GM21515 (cell line): ENCODE data around the gene DOCK4.

Source experiments
- ATAC-seq: cut with Tn5 transposase; IDR thresholded peaks from one replicate; pipeline ENCODE4 v1.9.1; 2021; ENCODE audit not compliant: unreplicated experiment

Gene DOCK4

DNA sequence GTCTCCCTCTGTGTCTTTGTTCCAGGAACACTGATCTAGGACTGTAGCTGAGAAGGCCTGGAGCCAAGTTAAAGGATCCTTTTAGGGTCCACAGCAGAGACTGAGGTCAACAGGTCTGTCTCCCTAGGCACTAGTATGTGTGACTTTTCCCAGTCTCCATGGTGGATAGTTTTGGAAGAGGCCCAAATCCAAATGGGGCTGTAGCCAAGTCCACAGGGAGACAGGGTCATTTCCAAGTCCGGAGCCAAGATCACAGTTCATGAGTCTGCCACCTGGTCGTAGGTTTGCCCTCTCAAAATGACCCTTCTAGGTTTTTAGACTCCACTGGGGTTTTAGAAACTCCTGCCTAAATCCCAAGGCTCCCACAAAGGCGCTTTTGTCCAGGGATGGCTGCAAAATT lies 17.1 kb upstream of the DOCK4 start:
- no peak for ATAC-seq

DNA sequence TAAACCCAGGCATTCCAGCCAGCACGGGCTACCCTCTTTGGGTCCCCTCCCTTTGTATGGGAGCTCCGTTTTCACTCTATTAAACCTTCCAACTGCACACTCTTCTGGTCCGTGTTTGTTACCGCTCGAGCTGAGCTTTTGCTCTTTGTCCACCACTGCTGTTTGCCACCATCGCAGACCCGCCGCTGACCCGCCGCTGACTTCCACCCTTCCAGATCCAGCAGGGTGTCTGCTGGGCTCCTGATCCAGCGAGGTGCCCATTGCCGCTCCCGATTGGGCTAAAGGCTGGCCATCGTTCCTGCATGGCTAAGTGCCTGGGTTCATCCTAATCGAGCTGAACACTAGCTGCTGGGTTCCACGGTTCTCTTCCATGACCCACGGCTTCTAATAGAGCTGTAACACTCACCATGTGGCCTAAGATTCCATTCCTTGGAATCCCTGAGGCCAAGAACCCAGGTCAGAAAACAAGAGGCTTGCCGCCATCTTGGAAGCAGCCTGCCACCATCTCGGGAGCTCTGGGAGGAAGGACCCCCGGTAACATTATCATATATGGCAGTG lies 14.8 kb upstream of the DOCK4 start:
- ATAC-seq, result no peak

DNA sequence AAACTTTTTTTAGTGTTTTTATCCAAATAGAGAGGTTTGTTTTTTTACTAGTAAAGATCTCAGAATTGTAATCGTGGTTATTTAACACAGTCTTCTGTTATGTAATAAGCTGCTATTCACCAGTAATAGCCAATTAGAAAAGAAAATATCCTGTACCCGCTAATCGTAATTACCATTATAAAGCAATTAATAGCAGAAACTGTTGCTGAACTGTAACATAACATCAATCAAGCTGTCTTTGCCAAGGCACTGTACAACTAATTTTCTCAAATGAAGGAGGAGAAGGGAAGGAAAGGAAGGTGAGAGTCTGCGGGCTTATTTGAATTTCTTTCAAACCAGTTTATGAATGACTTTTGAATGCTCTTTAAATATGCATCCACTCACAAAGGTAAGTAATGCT lies 9.6 kb upstream of the DOCK4 start:
- ATAC-seq, result no peak

DNA sequence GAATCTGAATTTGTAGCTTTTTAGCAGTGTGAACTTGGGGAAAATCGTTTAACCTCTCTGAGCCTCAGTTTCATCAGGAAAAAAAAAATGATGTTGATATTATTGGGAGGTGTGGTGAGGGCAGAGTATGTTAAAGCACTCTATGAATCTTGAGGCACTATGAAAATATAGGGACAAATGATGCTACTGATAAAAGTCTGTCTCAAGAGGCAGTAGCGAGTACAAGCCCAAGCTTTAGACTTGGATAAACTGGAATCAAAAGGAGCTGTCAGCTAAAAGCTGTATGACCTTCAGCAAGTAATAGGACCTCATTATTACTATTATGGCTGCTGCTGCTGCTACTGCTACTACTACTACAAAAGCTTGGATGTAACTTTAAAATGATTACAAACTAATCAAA lies 8.7 kb upstream of the DOCK4 start:
- ATAC-seq, result no peak

DNA sequence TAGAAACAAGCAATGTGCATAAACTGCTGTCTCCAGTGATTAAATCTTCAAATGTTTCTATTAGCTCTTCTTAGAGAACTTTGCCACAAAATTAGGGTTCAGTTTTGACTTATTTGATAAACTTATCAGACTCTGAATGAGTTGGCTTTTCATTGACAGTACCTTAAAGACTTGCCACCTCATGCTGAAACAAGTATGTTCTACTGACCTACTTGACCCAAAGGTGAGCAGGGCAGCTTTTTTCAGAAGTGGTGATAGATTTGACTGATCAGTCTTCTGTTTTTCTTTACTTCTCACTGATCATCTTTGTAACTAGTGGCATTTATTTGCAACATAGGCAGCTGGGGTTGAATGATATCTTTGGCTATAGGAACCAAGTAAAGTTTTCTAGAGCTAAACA lies 8.1 kb upstream of the DOCK4 start:
- no peak for ATAC-seq

DNA sequence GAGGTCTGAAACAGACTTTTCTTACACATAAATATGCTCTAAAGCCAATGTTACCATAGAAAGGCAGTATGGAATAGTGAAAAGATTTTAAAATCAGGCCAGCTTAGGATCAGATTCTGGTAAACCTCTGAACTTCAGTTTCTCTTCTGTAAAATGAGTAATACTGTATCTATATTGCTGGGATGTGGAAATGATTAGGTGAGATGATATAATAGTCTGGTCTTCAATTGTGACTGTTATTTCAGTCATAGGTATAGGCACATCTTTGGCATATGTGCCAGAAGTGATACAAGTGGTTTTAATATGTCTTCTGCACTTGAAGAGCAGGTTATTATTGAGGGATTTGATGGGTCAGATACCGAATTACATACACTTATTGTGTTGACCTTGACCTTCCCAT lies 7.5 kb upstream of the DOCK4 start:
- no peak for ATAC-seq

DNA sequence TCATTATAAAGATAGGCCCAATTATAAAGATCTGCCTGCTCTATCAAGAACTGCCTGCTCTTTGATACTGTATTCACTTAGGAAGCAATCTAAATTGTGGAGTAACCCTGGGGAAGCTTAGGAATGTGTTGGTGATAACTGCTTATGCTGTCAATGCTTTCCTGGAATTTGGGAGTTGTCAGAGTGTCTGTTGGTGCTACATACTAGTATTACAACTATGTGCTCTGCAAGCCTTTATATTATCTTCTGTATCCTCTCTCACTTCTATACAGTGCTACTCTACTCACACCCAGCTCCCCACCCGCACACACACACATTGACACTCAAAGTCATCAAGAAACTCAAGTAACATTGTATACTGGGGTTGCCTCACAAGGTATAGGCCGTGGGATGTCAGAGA lies 6.4 kb upstream of the DOCK4 start:
- ATAC-seq, result no peak

DNA sequence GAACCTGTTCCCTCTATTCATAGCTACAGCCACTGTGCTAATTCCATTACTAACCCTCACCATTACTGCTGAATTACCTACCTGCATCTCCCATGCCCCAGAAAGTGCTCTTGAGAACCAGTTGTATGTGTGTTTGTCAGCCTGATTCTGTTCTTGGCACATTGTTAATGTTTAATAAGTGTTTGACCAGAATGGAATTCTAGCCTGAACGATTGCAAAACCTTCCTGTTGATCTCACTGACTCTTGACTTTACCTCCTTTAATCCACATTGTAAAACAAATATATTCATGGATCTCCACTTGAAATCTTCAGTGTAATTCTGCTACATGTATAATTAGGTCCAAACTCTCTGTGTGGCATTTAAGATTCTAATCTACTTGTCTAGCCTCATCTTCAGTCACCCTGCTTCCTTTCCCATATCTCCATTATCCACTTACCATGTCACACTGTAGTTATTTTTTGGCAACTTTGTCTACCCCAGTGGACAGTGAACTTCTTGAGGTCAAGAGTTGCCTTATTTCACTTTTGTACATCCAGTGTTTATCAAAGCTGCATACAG lies 5.2 kb upstream of the DOCK4 start:
- no peak for ATAC-seq

DNA sequence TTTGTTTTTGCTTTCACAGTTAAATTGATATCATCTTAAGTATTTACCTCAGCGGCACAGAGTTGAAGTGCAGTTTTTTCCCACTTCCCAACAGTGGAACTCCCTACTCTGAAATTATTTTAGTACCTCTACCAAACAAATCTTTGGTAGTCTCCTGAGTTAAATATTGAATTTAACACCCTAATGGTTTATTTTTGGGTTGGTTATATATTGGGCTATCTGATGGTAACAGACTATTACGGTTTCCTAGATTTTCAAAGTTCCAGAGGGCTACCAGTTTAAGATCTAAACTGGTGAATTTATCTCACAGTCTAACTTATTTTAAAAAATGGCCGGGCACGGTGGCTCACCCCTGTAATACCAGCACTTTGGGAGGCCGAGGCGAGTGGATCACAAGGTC lies 1.6 kb upstream of the DOCK4 start:
- ATAC-seq, result no peak

DNA sequence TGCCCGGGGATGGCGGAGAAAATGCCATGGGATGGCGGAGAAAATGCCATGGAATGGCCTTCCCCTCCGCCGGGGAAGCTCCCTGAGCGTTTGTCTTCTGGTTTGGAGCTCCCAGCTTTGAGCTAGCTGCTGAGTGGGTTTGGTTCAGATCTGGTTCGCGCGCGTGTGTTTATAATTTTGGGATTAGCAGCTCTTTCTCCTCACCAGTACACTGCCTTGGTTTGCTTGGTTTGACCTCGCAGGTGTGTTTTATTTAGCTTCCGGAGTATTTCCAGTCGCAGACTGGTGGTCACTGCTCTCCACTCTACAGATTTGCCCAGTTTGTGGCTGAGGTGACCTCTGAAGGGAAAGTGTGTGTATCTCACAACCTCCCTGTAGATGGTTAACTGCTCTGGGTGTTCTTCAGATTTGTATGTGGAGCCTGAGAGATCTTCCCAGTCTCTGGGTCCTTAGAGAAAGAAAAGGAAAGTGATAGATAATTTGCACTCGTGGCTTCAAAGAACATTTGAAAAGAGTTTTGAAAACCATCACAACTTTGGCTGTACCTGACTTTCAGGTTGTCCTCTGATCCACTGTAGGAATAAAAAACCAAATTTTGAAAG lies 893 bp upstream of the DOCK4 start:
- no peak for ATAC-seq

DNA sequence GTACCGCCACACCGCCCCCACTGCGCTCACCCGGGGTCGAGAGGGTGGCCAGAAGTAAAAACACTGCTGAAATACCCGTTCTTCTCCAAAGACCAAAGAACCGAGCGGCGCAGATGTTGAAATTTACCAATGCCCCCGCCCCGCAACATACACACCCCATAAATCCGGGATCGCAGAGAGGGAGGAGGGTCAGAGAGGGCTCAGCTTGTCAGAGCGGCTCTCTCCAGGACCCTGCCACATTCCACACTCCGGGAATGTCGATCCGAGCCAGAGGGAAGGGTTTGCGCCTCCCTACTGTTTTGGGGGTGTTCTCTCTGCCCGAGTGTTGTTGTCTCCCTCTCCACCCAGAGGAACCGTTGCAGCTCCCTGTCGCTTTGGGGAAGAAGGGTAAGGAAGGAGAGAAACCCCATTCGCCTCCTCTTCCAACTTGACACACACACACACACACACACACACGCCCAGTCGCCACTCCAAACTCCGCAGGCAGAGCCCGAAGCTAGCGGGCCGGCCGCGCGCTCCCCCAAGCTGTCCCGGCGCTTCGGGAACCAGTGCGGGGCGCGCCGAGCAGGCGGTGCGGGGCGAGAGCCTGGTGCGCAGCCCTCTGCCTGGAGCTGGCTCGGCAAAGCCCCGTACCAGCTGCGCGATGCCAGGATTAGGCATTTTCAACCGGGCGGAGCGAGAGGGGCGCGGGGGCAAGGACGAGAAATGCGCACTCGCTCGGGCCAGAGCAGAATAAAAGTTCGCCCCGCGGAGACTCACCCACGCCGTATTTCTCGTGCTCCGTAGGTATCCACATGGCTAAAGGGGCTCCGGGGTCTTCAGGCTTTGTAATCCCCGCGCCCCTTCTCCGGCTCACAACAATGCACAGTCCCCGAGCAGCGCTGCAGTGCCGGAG lies 609 bp downstream of the DOCK4 start:
- peak; percentile 8 for ATAC-seq

DNA sequence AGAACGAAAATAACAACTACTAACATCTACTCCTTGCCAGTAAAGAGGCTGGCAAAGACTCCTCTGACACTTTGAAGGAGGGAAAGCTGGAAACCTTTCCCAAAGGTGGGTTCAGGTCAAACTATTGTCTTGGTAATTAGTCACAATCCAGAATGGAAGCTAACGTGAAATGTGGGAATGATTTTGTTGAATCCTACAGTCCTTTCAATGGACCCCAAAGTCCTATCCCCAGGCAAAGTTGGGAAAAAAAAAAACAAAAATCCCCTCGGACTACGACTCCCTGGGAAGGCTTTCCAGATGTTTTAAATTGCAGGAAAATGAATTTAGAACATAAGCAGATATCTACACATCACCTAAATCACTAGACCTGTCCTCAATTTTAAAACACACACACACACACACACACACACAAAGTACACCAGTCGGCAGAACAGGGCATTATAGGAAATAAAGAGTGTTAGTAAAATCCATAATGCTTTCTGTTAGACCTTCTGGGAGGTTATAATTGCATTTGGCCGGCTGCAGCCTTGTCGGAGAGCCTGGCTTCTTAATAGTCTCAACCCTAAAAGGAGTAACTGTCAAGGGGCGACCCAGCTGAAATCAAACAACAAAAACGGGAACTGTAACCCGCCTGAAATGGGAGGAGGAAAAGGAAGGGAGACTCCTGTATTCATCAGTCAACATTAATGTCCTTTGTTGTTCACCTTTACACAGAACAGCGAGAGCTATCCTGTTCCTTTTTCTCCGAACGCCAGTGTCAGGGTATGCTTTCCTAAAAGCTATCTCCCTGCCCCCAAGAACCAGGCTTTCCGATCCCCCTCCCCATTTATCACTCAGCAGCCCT lies 1.5 kb downstream of the DOCK4 start:
- no peak for ATAC-seq

DNA sequence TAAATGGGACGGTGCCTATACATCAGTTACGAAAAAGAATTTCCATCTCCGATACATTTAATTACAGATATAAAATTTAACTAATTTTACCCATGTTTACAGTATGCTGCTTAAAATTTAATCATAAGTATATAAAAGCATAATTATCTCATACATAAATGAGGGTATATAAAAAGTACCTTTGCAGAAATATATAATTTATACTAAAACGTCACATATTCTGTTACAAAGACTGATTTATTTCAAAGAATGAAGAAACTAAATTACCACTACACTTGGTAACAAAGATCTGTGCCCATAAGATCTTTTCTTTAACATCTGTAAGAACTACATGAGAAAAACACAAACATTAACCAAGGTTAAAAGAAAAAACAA lies 2.8 kb downstream of the DOCK4 start:
- no peak for ATAC-seq

DNA sequence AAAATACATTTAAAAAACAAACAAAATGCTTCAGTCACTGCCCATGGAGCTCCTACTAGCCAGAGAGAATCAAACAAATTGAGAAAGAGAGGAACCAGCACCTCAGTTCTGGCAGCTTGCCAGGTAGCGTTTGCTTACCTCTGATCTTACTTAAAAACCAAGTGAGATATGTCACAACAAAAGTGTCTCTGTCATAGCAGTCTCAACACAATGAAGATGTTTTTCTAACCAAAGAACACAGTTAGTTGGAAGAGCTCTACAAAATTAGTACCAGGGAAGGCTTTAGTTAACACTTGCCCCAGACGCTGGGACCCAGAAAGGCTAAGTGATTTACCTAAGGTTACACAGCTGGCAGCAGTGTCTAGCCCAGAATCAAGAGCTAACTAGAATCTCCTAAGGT lies 3.4 kb downstream of the DOCK4 start:
- ATAC-seq, result no peak

DNA sequence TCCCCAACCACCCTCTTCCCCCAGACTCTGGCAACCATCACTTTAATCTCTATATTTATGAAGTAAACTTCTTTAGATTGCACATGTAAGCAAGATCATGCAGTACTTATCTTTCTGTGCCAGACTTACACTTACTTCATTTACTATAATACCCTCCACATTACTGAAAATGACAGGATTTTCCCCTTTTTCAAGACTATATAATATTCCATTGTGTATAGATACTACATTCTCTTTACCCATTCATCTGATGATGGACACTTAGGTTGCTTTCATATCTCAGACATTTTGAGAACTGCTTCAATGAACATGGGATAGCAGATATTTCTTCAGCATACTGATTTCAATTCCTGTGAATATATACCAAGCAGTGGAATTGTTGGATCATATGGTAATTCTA lies 4.4 kb downstream of the DOCK4 start:
- no peak for ATAC-seq

DNA sequence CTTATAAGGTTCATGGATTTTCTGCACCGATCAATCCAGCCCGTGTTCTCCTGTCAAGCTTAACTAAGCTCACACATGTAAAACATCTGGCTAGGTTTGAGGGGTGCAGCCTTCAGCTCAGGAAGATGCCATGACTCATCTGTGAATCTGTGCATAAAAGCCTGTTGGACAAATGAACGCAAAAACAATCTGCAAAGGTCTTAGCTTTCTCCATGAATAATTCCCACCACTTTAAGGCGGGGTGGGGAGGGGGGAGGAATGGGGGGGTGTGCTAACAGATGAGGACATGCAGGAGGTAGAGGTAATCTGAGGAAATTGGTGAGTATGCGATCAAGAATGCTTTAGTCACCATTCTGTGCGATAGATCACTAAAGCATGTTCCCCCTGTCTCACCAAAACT lies 4.8 kb downstream of the DOCK4 start:
- ATAC-seq, result no peak

DNA sequence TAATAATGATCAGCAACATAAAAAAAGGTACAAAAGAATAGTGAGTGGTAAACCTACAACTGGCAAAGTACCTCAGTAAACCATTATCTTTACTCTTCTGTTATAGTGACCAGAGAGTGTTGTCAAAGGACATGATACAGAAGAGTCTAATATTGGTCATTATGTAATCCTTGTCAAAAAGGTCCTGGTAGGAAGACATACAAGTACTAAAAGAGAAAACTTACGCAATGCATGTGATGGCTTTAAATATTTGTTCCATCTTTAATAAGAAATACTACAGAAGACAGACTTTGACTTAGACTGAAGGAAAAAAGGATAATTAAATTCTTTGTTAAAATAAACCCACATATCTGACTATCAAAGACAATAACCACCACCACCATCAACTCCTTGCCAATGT lies 6.5 kb downstream of the DOCK4 start:
- ATAC-seq, result no peak

DNA sequence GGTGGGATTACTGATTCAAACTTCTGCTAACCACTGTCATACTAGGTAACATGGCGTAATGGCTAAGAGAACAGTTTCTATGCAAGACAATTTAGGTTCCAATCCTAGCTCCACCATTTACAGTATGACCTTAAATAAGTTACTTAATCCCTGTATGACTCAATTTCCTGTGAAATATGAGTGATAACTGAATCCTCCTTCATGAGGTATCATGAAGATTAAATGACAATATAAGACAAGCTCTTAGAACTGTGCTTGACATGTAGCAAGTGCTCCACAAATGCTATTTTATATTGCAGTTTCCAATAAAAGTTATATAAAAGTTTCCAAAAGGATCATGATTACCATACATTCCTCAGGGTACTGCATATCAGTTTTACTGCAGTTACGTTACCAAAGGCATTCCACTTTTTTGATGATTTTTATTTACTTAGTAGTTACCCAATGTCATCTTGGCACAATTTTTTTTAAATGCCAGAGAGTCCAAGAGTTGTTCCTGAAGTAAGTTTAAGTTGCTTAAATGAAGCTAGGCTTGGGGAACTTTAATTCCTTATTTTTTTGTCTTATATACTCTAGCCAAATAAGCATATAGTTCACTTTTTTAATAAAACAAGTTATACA lies 7.1 kb downstream of the DOCK4 start:
- no peak for ATAC-seq

DNA sequence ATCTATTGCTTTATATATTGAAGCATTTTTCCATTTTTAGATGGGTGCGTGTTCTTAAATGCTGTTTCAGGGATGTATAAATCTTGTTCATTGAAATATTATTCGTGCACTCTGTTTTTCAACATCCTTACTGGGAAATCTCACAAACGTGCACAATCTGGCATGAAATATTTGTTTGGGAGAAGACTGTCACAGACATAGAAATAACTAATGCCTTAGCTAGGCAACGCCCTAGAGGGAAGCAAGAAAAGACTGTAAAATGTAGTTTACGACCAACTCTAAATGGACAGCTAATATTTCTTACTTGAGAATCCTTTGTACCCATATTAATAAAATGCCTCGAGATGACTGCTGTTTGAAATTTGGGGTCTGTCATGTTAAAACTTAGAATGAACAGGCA lies 8.9 kb downstream of the DOCK4 start:
- ATAC-seq, result no peak

DNA sequence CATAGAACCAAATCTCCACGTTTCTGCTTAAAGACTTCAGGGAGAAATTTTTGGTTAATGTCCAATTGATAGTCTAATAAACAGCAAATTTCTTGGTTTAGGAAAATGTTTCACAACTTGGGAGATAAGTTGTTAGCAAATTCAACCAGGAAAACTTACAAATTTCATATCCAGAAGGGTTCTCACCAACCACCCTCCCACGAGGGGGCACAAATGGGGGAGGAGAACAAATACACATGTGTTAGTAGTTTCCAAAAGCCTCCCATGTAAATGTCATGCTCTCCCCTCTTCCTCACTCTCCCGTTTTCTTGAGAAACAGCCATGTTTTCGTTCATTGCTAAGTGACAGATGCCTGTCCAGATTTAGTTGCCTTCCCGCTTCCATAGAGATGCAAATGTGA lies 10.5 kb downstream of the DOCK4 start:
- no peak for ATAC-seq
